GM12865 (cell line): ENCODE results near the gene WARS2.

Experiments used
- DNase-seq: peaks from one replicate; pipeline ENCODE4 v3.0.0; 2010; ENCODE audit warnings: low read depth
- H3K4me3 ChIP-seq: 2 replicates; pipeline ENCODE4 v1.5.1; 2011; ENCODE audit warnings: mild to moderate bottlenecking, low read depth, low read length, control low read depth
- CTCF ChIP-seq: IDR thresholded peaks from 2 replicates; pipeline ENCODE4 v1.5.1; 2011; ENCODE audit warnings: low read length, control low read depth, low read depth, inconsistent platforms; ENCODE audit not compliant: insufficient read depth; ENCODE audit errors: missing control alignments

Gene WARS2

GRCh38 chr1:119080586-119080985 lies 59.9 kb downstream of the WARS2 start:
- DNase-seq = no peak
- H3K4me3 ChIP-seq = no peak overlapping the region
- no peak for TF ChIP-seq CTCF

- TF ChIP-seq CTCF = no peak
- no peak for DNase-seq
- H3K4me3 ChIP-seq = no peak overlapping the region
Observed at GRCh38 chr1:119079881-119080280, 60.6 kb downstream of the WARS2 start.

- TF ChIP-seq CTCF = no peak
- H3K4me3 ChIP-seq = no peak overlapping the region
- DNase-seq = no peak
Observed at GRCh38 chr1:119075614-119076013, 64.8 kb downstream of the WARS2 start.

GRCh38 chr1:119071321-119071720 lies 69.1 kb downstream of the WARS2 start:
- no peak overlapping the region for H3K4me3 ChIP-seq
- DNase-seq = no peak
- no peak for TF ChIP-seq CTCF

- no peak for TF ChIP-seq CTCF
- DNase-seq = no peak
- no peak overlapping the region for H3K4me3 ChIP-seq
Observed at GRCh38 chr1:119069682-119070081, 70.8 kb downstream of the WARS2 start.

GRCh38 chr1:119068427-119068826 lies 72.0 kb downstream of the WARS2 start:
- TF ChIP-seq CTCF = no peak

GRCh38 chr1:119061700-119062099 lies 78.8 kb downstream of the WARS2 start:
- H3K4me3 ChIP-seq = no peak overlapping the region
- TF ChIP-seq CTCF = no peak
- no peak for DNase-seq

More at GRCh38 chr1:119068427-119068826, 72.0 kb downstream of the WARS2 start:
- no peak overlapping the region for H3K4me3 ChIP-seq
- DNase-seq = no peak
